ENCODE measurements around the gene SMIM24.

The SMIM24 gene

DNA sequence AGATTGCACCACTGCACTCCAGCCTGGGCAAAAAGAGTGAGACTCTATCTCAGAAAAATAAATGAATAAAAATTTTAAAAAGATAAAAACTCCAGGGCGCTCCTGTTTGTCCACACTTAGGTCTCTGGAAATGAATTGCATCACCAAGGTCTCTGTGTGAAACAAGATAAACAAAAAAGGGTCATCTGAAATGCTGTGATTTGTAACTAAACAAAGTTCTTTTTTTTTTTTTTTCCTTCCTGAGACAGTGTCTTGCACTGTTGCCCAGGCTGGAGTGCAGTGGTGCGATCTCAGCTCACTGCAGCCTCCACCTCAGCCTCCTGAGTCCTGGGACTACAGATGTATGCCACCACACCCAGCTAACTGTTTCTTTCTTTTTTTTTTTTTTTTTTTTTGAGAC lies 37.3 kb upstream of the SMIM24 start:
- H3K36me3 ChIP-seq (replicated peaks) = no peaks in the 10 kb centered on the region
- TF ChIP-seq, protein P1, sequence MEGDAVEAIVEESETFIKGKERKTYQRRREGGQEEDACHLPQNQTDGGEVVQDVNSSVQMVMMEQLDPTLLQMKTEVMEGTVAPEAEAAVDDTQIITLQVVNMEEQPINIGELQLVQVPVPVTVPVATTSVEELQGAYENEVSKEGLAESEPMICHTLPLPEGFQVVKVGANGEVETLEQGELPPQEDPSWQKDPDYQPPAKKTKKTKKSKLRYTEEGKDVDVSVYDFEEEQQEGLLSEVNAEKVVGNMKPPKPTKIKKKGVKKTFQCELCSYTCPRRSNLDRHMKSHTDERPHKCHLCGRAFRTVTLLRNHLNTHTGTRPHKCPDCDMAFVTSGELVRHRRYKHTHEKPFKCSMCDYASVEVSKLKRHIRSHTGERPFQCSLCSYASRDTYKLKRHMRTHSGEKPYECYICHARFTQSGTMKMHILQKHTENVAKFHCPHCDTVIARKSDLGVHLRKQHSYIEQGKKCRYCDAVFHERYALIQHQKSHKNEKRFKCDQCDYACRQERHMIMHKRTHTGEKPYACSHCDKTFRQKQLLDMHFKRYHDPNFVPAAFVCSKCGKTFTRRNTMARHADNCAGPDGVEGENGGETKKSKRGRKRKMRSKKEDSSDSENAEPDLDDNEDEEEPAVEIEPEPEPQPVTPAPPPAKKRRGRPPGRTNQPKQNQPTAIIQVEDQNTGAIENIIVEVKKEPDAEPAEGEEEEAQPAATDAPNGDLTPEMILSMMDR (IDR thresholded peaks at IDR 0.05; ENCODE audit: low read depth, low read length, missing control alignments) = no peak
- no peak overlapping the region for H3K27ac ChIP-seq

GRCh38 chr19:3516675-3517207 lies 36.4 kb upstream of the SMIM24 start:
- no peaks in the 10 kb centered on the region for H3K27me3 ChIP-seq (replicated peaks)
- H3K27ac ChIP-seq = no peak overlapping the region
- in situ Hi-C loops (cut with HindIII; ENCODE audit: low pct_ligation_motif_present, low sequenced_read_pairs) = no loop called here
- DNase-seq = no peak
- TF ChIP-seq, protein P1 (IDR thresholded peaks at IDR 0.05; ENCODE audit: low read depth, low read length, missing control alignments) = no peak
- H3K4me3 ChIP-seq (ENCODE audit: low read depth, low read length) = no peak overlapping the region
- H3K36me3 ChIP-seq (replicated peaks) = no peaks in the 10 kb centered on the region

More for the DNA sequence above, 37.3 kb upstream of the SMIM24 start:
- in situ Hi-C loops (cut with HindIII; ENCODE audit: low pct_ligation_motif_present, low sequenced_read_pairs) = no loop called here
- H3K27me3 ChIP-seq (replicated peaks) = no peaks in the 10 kb centered on the region
- no peak for DNase-seq
- no peak overlapping the region for H3K4me3 ChIP-seq (ENCODE audit: low read depth, low read length)

GRCh38 chr19:3515891-3516422 lies 35.6 kb upstream of the SMIM24 start:
- no peak overlapping the region for H3K4me3 ChIP-seq (ENCODE audit: low read depth, low read length)
- no peak for DNase-seq
- in situ Hi-C loops (cut with HindIII; ENCODE audit: low pct_ligation_motif_present, low sequenced_read_pairs) = no loop called here
- TF ChIP-seq, protein P1 (IDR thresholded peaks at IDR 0.05; ENCODE audit: low read depth, low read length, missing control alignments) = no peak
- H3K27ac ChIP-seq = no peak overlapping the region
- H3K27me3 ChIP-seq (replicated peaks) = no peaks in the 10 kb centered on the region
- peaks cover under 1% of the 10 kb centered on the region for H3K36me3 ChIP-seq (replicated peaks)

GRCh38 chr19:3514930-3515329 lies 34.6 kb upstream of the SMIM24 start:
- no peak for DNase-seq
- in situ Hi-C loops (cut with HindIII; ENCODE audit: low pct_ligation_motif_present, low sequenced_read_pairs) = no loop called here
- H3K27ac ChIP-seq = no peak overlapping the region
- TF ChIP-seq, protein P1 (IDR thresholded peaks at IDR 0.05; ENCODE audit: low read depth, low read length, missing control alignments) = no peak
- peaks cover 11% of the 10 kb centered on the region for H3K36me3 ChIP-seq (replicated peaks)
- no peaks in the 10 kb centered on the region for H3K27me3 ChIP-seq (replicated peaks)
- H3K4me3 ChIP-seq (ENCODE audit: low read depth, low read length) = no peak overlapping the region

DNA sequence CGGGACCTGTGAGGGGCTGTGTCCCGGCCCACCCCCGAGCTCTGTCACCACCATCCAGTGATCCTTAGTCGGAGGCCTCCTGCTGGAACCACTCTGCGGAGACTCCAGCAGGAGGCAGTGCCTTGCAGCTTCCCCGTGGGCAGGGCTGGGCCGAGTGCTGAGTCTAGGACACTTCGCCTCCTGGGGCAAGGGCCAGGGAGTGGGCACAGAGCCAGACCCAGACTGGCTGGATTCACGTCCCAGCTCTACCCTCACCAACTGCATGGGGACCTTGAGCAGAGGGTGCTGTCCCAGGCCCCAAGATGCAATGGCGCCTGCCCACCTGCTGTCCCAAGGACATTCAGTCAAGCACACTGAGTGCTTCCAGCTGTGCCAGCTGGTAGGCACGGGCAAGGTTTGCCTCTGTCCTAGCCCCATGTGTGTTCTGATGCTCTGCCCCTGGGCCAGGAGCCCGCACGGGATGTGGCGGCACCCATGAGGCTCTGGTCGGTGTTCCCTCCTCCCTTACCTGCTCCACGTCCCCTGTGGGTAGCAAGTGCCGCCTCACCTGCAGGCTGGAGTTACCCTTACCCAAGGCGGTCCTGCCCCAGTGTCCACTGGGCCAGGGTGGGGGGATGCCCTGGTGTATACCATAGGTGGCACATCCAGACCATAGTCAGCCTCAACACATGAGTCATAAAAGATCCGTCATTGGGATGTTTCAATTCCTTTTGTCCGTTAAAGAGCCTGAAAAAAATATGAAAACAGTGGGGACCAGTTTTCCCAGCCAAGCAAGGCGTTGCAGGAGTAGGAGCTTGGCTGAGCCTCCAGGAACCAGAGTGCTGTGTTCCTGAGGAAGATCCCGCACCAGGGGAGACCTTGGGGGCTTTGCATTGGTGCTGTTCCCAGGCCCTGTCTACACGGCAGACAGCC lies 33.2 kb upstream of the SMIM24 start:
- no peak for DNase-seq
- no peak overlapping the region for H3K4me3 ChIP-seq (ENCODE audit: low read depth, low read length)
- in situ Hi-C loops (cut with HindIII; ENCODE audit: low pct_ligation_motif_present, low sequenced_read_pairs) = no loop called here
- no peak overlapping the region for H3K27ac ChIP-seq
- H3K36me3 ChIP-seq (replicated peaks) = peaks cover 14% of the 10 kb centered on the region
- no peaks in the 10 kb centered on the region for H3K27me3 ChIP-seq (replicated peaks)
- TF ChIP-seq, protein P1 (IDR thresholded peaks at IDR 0.05; ENCODE audit: low read depth, low read length, missing control alignments) = peak; percentile 28

All from brain microvascular endothelial cell (primary cell).